CD4-positive, alpha-beta T cell (primary cell): ENCODE data around the gene WWOX. TPM values are rescaled to one million over a fixed set of nuclear protein-coding genes. Genes with fewer than 3 reads are reported as not detected.

Experiments
- ATAC-seq: fragments of 200-7000 bp; cut with Tn5 transposase; one replicate; pipeline ENCODE4 v1.10.0; 2022; ENCODE audit warnings: mild to moderate bottlenecking; ENCODE audit not compliant: poor library complexity
- CTCF ChIA-PET: fragments of 350-600 bp; sonication (Branson Sonifier 250); formaldehyde crosslinking; loops from one replicate; lab custom pipeline; 2021; ENCODE audit warnings: antibody characterized with exemption, inconsistent platforms; lab: Charles Lee
- POLR2A ChIA-PET: fragments of 350-600 bp; sonication (Branson Sonifier 250); formaldehyde crosslinking; loops from one replicate; lab custom pipeline; 2021; ENCODE audit warnings: antibody characterized with exemption, inconsistent platforms; lab: Charles Lee
- DNase-seq, 14 experiments: peaks; one replicate each; pipeline ENCODE4 v3.0.0-alpha.2; 2013 to 2020; ENCODE audit warnings: mixed read lengths in 2 of 14
- H3K27ac ChIP-seq, 2 donors: one replicate each; pipeline versions ENCODE4 v1.5.1 to v1.7.0; 2013; ENCODE audit warnings: low read length in 2 of 2, low read depth in 1 of 2, mild to moderate bottlenecking in 1 of 2
- H3K27me3 ChIP-seq, 2 experiments: 1 replicate in 1 of 2; 2 replicates in 1 of 2; pipeline versions ENCODE4 v1.6.1 to v1.7.0; 2013; ENCODE audit warnings: low read length in 2 of 2, control low read depth in 1 of 2, mild to moderate bottlenecking in 1 of 2, moderate library complexity in 1 of 2; ENCODE audit not compliant: insufficient read depth in 2 of 2, control insufficient read depth in 1 of 2
- H3K36me3 ChIP-seq: one replicate; pipeline ENCODE4 v1.6.1; 2013; ENCODE audit warnings: low read length, control low read depth; ENCODE audit not compliant: insufficient read depth
- H3K4me1 ChIP-seq: one replicate; pipeline ENCODE4 v1.6.1; 2013; ENCODE audit warnings: low read length, control low read depth; ENCODE audit not compliant: insufficient read depth
- H3K4me3 ChIP-seq: one replicate; pipeline ENCODE4 v1.5.1; 2013; ENCODE audit warnings: mild to moderate bottlenecking, low read length, moderate library complexity
- H3K9me3 ChIP-seq, 2 experiments: 1 replicate in 1 of 2; 2 replicates in 1 of 2; pipeline versions ENCODE4 v1.6.1 to v1.7.0; 2013; ENCODE audit warnings: low read length in 2 of 2, mild to moderate bottlenecking in 2 of 2, control low read depth in 1 of 2, moderate library complexity in 1 of 2; ENCODE audit not compliant: control insufficient read depth in 1 of 2, insufficient read depth in 1 of 2
- H3K27ac Mint-ChIP-seq: one replicate; pipeline ENCODE4 v1.8.0; 2020; ENCODE audit warnings: mixed read lengths
- H3K27me3 Mint-ChIP-seq: one replicate; pipeline ENCODE4 v1.8.0; 2021; ENCODE audit warnings: mixed read lengths
- H3K36me3 Mint-ChIP-seq: one replicate; pipeline ENCODE4 v1.8.0; 2021; ENCODE audit warnings: low read depth, mixed read lengths
- H3K4me1 Mint-ChIP-seq: one replicate; pipeline ENCODE4 v1.8.0; 2021; ENCODE audit warnings: low read depth, mixed read lengths
- H3K4me3 Mint-ChIP-seq: one replicate; pipeline ENCODE4 v1.8.0; 2020; ENCODE audit warnings: mild to moderate bottlenecking, mixed read lengths
- H3K9me3 Mint-ChIP-seq: one replicate; pipeline ENCODE4 v1.8.0; 2020; ENCODE audit warnings: mixed read lengths
- intact Hi-C, 2 experiments: fragments of 100-400 bp; cut with DNase I in 1 of 2; cut with micrococcal nuclease in 1 of 2; formaldehyde crosslinking; loops; one replicate each; pipeline versions ENCODE4 v1.15.1 to v1.9.0; 2023 to 2025; cut with DNase I, micrococcal nuclease
- total RNA-seq, 174 experiments: library from RNA in 2 of 174; stranded (reverse) in 2 of 174; gene quantifications; one replicate each; pipeline ENCODE4 v1.2.3 and lab custom pipeline; 2021 to 2026
- TF ChIP-seq, protein P1 (sequence below): fragments of 200-600 bp; IDR thresholded peaks from one replicate; pipeline ENCODE4 v1.8.0; 2022; ENCODE audit warnings: antibody characterized with exemption, mild to moderate bottlenecking

The WWOX gene
- total RNA-seq, 2 experiments from 2014 or later: 19.3 to 21.7 TPM

DNA sequence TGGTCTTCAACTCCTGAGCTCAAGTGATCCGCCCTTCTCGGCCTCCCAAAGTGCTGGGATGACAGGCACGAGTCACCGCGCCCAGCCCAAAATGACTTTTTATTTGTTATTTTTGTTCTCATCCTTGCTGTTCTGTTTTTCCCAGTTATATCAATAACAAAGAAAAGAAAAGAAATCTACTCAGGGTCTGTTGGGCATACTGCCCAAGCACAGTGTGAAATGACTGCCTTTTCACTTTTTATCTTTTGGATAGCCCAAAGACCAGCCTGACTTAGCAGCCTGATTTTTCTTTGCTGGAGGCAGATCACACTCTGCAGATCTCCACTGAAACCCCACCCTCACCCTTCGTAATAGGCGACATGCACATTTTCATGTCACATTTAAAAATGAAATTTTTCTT, 1007.8 kb downstream of the WWOX start:
- intact Hi-C loops: no loop called here
- Histone ChIP-seq H3K27ac (no peak overlapping the region), H3K4me3 (no peak overlapping the region), H3K9me3 (no peaks in the 10 kb centered on the region), H3K4me1 (no peaks in the 10 kb centered on the region), H3K27me3 (no peaks in the 10 kb centered on the region), H3K36me3 (no peaks in the 10 kb centered on the region)
- Mint-ChIP-seq H3K27ac (no peak overlapping the region), H3K4me1 (no peaks in the 10 kb centered on the region), H3K36me3 (no peaks in the 10 kb centered on the region), H3K9me3 (no peaks in the 10 kb centered on the region), H3K4me3 (no peak overlapping the region), H3K27me3 (no peaks in the 10 kb centered on the region)
- ChIA-PET POLR2A (interaction anchor here (0.8 kb wide), 1 partner anchor 187 kb away, joined by 3 read pairs; no protein-coding TSS in a partner anchor), CTCF (no interaction called here)
- TF ChIP-seq, protein P1, sequence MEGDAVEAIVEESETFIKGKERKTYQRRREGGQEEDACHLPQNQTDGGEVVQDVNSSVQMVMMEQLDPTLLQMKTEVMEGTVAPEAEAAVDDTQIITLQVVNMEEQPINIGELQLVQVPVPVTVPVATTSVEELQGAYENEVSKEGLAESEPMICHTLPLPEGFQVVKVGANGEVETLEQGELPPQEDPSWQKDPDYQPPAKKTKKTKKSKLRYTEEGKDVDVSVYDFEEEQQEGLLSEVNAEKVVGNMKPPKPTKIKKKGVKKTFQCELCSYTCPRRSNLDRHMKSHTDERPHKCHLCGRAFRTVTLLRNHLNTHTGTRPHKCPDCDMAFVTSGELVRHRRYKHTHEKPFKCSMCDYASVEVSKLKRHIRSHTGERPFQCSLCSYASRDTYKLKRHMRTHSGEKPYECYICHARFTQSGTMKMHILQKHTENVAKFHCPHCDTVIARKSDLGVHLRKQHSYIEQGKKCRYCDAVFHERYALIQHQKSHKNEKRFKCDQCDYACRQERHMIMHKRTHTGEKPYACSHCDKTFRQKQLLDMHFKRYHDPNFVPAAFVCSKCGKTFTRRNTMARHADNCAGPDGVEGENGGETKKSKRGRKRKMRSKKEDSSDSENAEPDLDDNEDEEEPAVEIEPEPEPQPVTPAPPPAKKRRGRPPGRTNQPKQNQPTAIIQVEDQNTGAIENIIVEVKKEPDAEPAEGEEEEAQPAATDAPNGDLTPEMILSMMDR: no peak
- DNase-seq (no peak), ATAC-seq (no peak)

DNA sequence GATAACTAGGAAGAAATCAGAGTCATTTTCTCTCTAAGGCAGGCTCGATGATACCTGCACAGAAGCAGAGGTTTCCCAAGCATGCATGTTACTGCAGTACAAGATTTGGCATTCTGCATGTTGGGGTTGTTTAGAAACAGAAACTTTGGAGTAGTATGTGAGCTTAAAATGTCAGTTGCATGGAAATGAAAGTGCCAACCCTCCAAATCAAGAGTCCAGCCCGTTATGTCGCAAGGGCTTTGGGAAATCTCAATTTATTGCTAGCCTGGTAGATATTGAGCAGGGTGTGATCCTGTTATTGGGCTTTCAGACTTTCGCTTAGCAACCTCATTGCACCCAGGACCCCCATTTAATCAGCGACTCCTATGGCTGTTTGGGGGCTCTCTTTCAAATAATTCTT, 1010.3 kb downstream of the WWOX start:
- TF ChIP-seq, protein P1: no peak
- no peak for DNase-seq
- H3K27ac ChIP-seq: no peak overlapping the region
- Mint-ChIP-seq H3K4me1 (no peaks in the 10 kb centered on the region), H3K27me3 (no peaks in the 10 kb centered on the region), H3K36me3 (no peaks in the 10 kb centered on the region), H3K4me3 (no peak overlapping the region), H3K9me3 (no peaks in the 10 kb centered on the region), H3K27ac (no peak overlapping the region)
- no peaks in the 10 kb centered on the region for H3K27me3 ChIP-seq
- no peaks in the 10 kb centered on the region for H3K4me1 ChIP-seq
- intact Hi-C loops: no loop called here
- ChIA-PET POLR2A (no interaction called here), CTCF (no interaction called here)
- no peaks in the 10 kb centered on the region for H3K36me3 ChIP-seq
- ATAC-seq: no peak
- no peaks in the 10 kb centered on the region for H3K9me3 ChIP-seq
- no peak overlapping the region for H3K4me3 ChIP-seq

DNA sequence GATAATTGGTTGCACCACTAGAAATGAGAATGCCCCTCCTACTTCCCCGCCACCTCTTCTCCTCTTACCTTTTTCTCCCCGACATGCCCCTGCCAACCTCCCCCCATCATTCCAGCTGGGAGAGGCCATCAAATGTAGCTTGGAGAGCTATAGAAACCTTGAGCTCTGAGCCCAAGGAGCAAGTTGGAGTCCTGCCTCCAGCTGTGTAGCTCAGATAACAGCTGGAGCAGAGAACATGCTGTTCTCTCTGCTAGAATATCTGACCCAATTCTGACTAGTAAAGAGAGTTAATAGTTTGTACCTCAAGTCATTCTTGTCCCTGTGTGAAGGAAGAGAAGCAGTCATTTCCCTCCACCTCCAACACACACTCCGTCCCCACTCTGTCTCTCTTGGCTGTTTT, 1010.8 kb downstream of the WWOX start:
- intact Hi-C loops: no loop called here
- TF ChIP-seq, protein P1: no peak
- Mint-ChIP-seq H3K9me3 (no peaks in the 10 kb centered on the region), H3K27me3 (no peaks in the 10 kb centered on the region), H3K27ac (no peak overlapping the region), H3K4me1 (no peaks in the 10 kb centered on the region), H3K4me3 (no peak overlapping the region), H3K36me3 (no peaks in the 10 kb centered on the region)
- no peak for ATAC-seq
- no peaks in the 10 kb centered on the region for H3K4me1 ChIP-seq
- no peak overlapping the region for H3K4me3 ChIP-seq
- POLR2A ChIA-PET: no interaction called here
- H3K27ac ChIP-seq: no peak overlapping the region
- DNase-seq: no peak
- H3K9me3 ChIP-seq: no peaks in the 10 kb centered on the region
- CTCF ChIA-PET: no interaction called here
- H3K27me3 ChIP-seq: no peaks in the 10 kb centered on the region
- H3K36me3 ChIP-seq: no peaks in the 10 kb centered on the region
